Measurements from ENCODE around the gene SMO. TPM values are rescaled to one million over a fixed set of nuclear protein-coding genes. Genes with fewer than 3 reads are reported as not detected.

Gene SMO
- total and polyA plus RNA-seq, 2 experiments from 2014 or later, result 13.1 to 61.5 TPM

DNA sequence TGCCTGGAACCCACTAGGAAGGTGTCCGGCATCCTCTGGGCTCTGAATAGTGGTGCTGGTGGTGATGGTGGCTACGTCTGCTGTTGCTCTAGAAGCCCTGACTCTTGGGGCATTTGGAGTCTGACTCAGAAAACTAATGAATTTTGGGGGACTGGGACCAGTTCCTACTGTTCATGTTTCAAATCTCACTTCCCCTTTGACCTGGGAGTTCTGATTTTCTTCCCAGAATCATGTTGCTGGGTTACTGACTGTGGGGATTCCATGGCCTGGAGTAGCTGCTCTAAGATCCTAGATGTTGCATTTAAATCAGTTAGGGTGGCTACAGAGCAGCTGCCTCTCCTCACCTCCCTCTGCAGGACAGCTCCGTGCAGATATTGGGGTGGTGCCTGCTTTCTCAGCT is 40.7 kb upstream of the SMO start (continued):
- no peak for TF ChIP-seq NANOG (IDR thresholded peaks at IDR 0.05; ENCODE audit: borderline replicate concordance)
- TF ChIP-seq, protein P1, sequence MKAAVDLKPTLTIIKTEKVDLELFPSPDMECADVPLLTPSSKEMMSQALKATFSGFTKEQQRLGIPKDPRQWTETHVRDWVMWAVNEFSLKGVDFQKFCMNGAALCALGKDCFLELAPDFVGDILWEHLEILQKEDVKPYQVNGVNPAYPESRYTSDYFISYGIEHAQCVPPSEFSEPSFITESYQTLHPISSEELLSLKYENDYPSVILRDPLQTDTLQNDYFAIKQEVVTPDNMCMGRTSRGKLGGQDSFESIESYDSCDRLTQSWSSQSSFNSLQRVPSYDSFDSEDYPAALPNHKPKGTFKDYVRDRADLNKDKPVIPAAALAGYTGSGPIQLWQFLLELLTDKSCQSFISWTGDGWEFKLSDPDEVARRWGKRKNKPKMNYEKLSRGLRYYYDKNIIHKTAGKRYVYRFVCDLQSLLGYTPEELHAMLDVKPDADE (IDR thresholded peaks at IDR 0.05), result no peak
- TF ChIP-seq, protein P2, sequence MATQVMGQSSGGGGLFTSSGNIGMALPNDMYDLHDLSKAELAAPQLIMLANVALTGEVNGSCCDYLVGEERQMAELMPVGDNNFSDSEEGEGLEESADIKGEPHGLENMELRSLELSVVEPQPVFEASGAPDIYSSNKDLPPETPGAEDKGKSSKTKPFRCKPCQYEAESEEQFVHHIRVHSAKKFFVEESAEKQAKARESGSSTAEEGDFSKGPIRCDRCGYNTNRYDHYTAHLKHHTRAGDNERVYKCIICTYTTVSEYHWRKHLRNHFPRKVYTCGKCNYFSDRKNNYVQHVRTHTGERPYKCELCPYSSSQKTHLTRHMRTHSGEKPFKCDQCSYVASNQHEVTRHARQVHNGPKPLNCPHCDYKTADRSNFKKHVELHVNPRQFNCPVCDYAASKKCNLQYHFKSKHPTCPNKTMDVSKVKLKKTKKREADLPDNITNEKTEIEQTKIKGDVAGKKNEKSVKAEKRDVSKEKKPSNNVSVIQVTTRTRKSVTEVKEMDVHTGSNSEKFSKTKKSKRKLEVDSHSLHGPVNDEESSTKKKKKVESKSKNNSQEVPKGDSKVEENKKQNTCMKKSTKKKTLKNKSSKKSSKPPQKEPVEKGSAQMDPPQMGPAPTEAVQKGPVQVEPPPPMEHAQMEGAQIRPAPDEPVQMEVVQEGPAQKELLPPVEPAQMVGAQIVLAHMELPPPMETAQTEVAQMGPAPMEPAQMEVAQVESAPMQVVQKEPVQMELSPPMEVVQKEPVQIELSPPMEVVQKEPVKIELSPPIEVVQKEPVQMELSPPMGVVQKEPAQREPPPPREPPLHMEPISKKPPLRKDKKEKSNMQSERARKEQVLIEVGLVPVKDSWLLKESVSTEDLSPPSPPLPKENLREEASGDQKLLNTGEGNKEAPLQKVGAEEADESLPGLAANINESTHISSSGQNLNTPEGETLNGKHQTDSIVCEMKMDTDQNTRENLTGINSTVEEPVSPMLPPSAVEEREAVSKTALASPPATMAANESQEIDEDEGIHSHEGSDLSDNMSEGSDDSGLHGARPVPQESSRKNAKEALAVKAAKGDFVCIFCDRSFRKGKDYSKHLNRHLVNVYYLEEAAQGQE (IDR thresholded peaks at IDR 0.05; ENCODE audit: unreplicated experiment), result no peak
- TF ChIP-seq ZNF331 (CRISPR knock-in tag; IDR thresholded peaks at IDR 0.05; ENCODE audit: low read depth), result no peak
- no peak for TF ChIP-seq ZNF114 (CRISPR knock-in tag; IDR thresholded peaks at IDR 0.05)
- no peak for TF ChIP-seq EZH2 (IDR thresholded peaks at IDR 0.05; ENCODE audit: low read depth, unreplicated experiment)

DNA sequence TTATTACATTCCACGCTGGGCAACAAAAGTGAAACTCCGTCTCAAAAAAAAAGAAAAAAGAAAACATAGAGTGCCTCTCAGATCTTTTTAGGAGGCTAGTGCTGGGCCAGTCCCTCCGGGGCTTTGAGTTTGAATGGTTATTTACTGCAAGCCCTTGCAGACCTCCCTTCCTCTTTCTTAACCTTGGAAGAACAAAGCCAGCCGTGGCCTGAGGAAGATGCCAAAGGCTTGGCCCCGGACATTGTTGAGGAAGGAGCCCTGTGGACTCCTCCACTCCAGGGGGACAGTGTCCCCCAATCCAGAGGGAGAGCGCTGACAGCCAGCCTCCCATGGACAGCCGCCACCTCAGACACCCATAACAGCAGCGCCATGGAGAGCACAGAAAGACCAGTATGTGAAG is 38.9 kb upstream of the SMO start:
- no peak for ATAC-seq
- TF ChIP-seq, protein P3, sequence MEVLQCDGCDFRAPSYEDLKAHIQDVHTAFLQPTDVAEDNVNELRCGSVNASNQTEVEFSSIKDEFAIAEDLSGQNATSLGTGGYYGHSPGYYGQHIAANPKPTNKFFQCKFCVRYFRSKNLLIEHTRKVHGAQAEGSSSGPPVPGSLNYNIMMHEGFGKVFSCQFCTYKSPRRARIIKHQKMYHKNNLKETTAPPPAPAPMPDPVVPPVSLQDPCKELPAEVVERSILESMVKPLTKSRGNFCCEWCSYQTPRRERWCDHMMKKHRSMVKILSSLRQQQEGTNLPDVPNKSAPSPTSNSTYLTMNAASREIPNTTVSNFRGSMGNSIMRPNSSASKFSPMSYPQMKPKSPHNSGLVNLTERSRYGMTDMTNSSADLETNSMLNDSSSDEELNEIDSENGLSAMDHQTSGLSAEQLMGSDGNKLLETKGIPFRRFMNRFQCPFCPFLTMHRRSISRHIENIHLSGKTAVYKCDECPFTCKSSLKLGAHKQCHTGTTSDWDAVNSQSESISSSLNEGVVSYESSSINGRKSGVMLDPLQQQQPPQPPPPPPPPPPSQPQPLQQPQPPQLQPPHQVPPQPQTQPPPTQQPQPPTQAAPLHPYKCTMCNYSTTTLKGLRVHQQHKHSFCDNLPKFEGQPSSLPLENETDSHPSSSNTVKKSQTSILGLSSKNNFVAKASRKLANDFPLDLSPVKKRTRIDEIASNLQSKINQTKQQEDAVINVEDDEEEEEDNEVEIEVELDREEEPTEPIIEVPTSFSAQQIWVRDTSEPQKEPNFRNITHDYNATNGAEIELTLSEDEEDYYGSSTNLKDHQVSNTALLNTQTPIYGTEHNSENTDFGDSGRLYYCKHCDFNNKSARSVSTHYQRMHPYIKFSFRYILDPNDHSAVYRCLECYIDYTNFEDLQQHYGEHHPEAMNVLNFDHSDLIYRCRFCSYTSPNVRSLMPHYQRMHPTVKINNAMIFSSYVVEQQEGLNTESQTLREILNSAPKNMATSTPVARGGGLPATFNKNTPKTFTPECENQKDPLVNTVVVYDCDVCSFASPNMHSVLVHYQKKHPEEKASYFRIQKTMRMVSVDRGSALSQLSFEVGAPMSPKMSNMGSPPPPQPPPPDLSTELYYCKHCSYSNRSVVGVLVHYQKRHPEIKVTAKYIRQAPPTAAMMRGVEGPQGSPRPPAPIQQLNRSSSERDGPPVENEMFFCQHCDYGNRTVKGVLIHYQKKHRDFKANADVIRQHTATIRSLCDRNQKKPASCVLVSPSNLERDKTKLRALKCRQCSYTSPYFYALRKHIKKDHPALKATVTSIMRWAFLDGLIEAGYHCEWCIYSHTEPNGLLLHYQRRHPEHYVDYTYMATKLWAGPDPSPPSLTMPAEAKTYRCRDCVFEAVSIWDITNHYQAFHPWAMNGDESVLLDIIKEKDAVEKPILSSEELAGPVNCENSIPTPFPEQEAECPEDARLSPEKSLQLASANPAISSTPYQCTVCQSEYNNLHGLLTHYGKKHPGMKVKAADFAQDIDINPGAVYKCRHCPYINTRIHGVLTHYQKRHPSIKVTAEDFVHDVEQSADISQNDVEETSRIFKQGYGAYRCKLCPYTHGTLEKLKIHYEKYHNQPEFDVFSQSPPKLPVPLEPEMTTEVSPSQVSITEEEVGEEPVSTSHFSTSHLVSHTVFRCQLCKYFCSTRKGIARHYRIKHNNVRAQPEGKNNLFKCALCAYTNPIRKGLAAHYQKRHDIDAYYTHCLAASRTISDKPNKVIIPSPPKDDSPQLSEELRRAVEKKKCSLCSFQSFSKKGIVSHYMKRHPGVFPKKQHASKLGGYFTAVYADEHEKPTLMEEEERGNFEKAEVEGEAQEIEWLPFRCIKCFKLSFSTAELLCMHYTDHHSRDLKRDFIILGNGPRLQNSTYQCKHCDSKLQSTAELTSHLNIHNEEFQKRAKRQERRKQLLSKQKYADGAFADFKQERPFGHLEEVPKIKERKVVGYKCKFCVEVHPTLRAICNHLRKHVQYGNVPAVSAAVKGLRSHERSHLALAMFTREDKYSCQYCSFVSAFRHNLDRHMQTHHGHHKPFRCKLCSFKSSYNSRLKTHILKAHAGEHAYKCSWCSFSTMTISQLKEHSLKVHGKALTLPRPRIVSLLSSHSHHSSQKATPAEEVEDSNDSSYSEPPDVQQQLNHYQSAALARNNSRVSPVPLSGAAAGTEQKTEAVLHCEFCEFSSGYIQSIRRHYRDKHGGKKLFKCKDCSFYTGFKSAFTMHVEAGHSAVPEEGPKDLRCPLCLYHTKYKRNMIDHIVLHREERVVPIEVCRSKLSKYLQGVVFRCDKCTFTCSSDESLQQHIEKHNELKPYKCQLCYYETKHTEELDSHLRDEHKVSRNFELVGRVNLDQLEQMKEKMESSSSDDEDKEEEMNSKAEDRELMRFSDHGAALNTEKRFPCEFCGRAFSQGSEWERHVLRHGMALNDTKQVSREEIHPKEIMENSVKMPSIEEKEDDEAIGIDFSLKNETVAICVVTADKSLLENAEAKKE (CRISPR knock-in tag; IDR thresholded peaks at IDR 0.05), result no peak
- TF ChIP-seq EZH2phosphoT487 (IDR thresholded peaks at IDR 0.05; ENCODE audit: unreplicated experiment), result no peak
- TF ChIP-seq ZNF331 (CRISPR knock-in tag; IDR thresholded peaks at IDR 0.05; ENCODE audit: low read depth), result no peak
- TF ChIP-seq JUNB (IDR thresholded peaks at IDR 0.05; ENCODE audit: unreplicated experiment), result no peak
- TF ChIP-seq ZNF114 (CRISPR knock-in tag; IDR thresholded peaks at IDR 0.05), result no peak
- TF ChIP-seq EZH2 (IDR thresholded peaks at IDR 0.05; ENCODE audit: low read depth, unreplicated experiment), result no peak
- TF ChIP-seq, protein P2 (IDR thresholded peaks at IDR 0.05; ENCODE audit: unreplicated experiment), result no peak
- no peak for TF ChIP-seq CREB1 (CRISPR knock-in tag; IDR thresholded peaks at IDR 0.05; ENCODE audit: low read depth)

More for the DNA sequence above, 38.9 kb upstream of the SMO start:
- no peak overlapping the region for H3K4me3 Mint-ChIP-seq
- no peak overlapping the region for H3K27ac Mint-ChIP-seq
- H3F3A ChIP-seq (replicated peaks; ENCODE audit: low read depth), result no peaks in the 10 kb centered on the region
- H3K9me3 Mint-ChIP-seq, result no peaks in the 10 kb centered on the region
- no peak overlapping the region for H2AFZ ChIP-seq
- peaks cover 2% of the 10 kb centered on the region for H3K27me3 Mint-ChIP-seq (ENCODE audit: insufficient read depth, low read depth, poor library complexity)
- H3K4me1 Mint-ChIP-seq, result peaks cover 22% of the 10 kb centered on the region
- H3K27ac ChIP-seq (ENCODE audit: low read depth), result no peak overlapping the region
- no peak overlapping the region for H3K4me2 ChIP-seq
- H3K27me3 ChIP-seq (ENCODE audit: insufficient read depth), result no peaks in the 10 kb centered on the region
- no peak for DNase-seq (ENCODE audit: low spot score)
- no peaks in the 10 kb centered on the region for H4K20me1 ChIP-seq (replicated peaks; ENCODE audit: insufficient read depth)
- H3K79me2 ChIP-seq (replicated peaks; ENCODE audit: insufficient read depth), result peaks cover 3% of the 10 kb centered on the region
- no peak overlapping the region for H3K4me3 ChIP-seq
- peaks cover 2% of the 10 kb centered on the region; the same call in 1 of the 3 replicates for H3K36me3 Mint-ChIP-seq (ENCODE audit: low read depth)
- peaks cover 7% of the 10 kb centered on the region for H3K4me1 ChIP-seq (ENCODE audit: insufficient read depth)
- no peaks in the 10 kb centered on the region for H3K36me3 ChIP-seq (ENCODE audit: insufficient read depth)
- H3K9me2 ChIP-seq (ENCODE audit: insufficient read depth), result no peaks in the 10 kb centered on the region

Data from GM23338 (cell line).